ENCODE measurements around the gene ADD2. TPM values are rescaled to one million over a fixed set of nuclear protein-coding genes. Genes with fewer than 3 reads are reported as not detected.

The ADD2 gene
- total RNA-seq, 1 donor from 2014 or later = 2.0 TPM

DNA sequence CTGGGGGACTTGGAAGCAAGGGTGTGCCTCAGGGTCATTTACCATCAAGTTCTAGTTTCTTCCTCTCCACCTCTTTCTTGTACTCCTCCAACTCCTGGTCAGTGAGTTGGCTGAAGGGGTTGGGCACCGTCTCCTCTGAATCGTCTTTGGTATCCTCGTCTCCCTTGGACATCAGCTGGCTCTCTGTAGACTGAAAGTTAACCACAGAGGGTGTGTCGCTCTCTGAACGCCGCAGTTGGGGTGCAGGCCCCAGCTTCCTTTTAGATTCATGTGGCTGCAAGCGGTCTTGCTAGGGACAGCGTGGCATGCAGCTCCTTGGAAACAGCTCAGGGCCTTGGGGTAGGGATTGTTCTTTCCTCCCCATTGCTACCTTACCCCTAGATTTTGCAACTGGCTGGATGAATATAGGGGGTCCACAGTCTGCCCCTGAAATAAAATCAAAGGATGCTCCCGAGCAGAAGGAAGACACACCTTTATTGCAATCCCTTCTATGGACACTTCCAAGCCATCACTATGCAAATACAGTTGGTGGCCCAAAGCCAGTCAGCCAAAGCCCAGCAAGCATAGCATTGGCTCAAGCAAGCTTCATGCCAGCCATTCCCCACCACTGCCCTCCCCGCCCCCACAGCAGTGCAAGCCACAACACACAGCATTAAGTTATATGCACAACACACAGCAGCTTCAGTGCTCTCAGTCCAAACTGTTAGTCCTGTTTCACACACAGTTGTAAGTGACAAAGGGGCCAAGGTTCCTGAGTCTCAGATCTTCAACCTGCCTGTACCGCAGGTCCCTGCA, 93.2 kb downstream of the ADD2 start:
- no peak for DNase-seq (ENCODE audit: low read depth in 2 of 2)

DNA sequence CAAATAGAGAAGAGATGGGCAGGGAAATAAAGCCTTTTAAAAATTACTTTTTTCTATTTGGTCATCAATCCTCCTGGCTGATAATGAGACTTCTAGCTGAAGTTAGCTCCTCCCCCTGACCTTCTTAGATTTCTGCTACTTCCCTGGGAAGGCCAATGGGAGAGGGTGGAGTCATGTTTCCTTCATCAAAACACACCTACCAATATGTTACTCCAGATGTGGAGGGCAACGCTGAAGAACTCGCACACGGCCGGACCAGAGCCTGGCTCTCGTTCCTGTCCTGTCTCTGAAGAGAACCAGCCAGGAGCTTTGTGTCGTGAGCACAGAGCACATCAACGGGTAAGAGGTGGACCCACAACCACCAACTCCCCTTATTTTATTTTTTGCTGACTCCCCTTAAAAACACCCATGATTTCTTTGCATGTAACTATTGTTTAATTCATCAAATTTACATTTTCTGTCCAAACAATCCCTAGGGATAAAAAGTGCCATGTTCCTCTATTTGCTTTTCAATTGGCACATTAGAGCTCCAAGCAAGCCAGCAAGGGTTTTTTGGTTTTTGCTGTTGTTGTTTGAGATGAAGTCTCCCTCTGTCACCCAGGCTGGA, 94.9 kb downstream of the ADD2 start:
- no peak for DNase-seq (ENCODE audit: low read depth in 2 of 2)

DNA sequence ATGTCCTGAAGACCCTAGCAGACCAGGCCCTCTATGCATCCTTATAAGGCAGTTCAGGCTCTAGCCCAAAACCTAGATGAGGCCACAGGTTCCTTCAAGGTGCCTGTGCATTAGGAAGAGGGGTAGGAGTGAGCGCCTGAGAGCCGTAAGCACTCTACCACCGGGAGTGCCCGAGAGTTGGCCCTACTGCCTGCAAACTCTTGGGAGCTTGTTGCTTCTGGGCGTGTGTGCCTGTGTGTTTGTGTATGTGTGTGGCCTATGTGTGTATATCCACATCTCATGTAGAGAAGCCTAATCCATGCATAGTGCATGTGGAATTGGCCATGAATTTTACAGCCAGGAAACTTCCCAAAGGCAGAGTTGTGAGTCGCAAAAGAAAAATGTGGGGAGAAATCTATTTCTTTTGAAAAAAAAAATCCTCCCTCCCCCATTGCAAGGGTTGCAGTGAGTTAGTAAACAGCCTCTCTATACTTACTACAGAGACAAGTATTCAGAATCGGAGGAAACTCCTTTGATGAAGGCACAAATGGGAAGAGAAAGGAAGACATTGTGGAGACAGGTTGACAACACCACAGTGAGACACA, 96.8 kb downstream of the ADD2 start:
- DNase-seq (ENCODE audit: low read depth in 2 of 2) = no peak

DNA sequence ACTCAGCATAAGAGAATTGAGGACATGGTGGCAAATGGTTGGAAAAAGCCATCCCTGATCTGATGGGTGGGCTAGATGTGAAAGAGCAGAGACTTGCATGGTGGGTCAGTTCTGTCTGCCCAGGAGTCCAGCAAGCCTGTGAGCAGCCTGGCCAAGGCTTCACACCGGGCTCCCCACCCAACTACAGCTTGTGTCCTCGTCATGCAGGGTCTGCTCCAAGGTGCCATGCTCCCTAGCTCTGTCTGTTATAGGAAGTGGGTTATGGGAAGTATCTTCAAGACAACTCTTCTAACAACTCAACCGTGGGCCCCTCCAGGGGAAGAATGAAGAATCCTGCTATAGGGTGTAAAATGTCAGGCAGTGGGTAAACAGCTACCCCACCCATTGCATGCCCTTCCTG, 97.4 kb downstream of the ADD2 start:
- no peak for DNase-seq (ENCODE audit: low read depth in 2 of 2)

DNA sequence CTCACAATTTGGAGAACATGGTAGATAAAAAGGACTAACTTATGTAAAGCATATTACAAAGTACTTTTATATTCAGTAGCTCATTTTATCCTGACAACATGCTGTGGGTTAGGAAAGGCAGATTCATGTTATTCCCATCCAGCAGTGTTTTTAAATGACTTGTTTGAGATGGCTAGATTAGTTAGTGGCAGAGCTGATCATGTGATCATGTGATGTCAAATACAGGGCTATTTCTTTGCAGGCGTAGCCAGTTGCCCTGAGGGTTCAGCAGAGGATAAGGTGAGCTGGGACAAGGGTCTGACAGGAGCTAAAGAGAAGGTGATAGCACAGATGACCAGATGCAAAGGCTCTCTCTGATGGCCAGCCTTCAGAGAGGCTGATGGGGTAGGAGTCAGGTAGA, 97.8 kb downstream of the ADD2 start:
- no peak for DNase-seq (ENCODE audit: low read depth in 2 of 2)

DNA sequence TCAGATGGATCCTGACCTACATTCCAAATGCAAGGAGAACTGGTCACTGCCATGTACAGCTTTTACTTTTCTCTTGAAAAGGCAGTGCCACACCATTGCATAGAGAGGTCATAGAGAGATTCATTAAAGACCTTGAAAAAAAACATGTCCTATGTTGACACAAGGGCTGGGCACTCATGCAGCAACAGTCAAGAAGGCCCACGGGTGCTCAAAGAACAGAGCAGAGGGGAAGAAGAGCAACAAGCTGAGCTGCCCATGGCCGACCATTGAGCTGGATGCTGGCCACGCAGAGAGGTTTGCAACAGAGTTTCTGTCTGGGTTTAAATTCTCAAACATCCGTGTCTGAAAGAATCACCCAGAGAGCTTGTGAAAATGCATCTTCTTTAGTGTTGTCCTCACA, 99.1 kb downstream of the ADD2 start:
- no peak for DNase-seq (ENCODE audit: low read depth in 2 of 2)

DNA sequence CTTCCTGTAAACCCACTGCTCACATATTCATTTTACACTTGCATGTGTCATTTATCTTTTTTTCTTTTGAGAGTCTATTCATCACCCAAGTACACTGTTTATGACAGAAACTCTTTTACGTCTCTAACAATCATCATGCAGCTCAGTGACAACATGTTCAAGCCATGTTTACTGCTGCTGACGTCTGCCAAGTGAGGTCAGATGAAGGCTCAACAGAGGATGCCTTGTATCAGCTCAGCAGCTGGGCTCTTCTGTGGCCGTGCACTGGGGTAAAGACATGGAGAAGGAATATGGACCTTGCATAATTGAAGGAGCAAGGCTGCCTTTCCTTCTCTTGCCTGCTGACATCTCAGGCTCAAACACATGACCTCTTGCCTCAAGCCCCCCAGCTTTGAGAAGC, 99.6 kb downstream of the ADD2 start:
- no peak for DNase-seq (ENCODE audit: low read depth in 2 of 2)

DNA sequence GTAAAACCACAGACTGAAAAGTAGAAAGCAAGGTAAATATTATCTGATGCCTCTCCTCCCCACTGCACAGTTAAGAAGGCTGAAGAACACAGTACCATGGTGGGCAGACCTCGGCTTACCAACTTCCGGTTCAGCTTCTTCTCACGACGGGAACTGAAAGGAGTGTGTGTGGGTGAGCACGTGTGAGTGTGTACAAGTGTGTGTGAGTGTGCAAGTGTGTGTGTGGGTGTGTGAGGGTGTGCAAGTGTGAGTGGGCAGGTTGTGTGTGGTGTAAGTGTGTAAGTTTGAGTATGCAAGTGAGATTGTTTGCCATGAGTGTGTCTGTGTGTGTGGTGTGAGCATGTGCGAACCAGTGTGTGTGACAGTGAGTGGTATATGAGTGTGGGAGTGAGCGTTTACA, 103.5 kb downstream of the ADD2 start:
- DNase-seq (ENCODE audit: low read depth in 2 of 2) = no peak

DNA sequence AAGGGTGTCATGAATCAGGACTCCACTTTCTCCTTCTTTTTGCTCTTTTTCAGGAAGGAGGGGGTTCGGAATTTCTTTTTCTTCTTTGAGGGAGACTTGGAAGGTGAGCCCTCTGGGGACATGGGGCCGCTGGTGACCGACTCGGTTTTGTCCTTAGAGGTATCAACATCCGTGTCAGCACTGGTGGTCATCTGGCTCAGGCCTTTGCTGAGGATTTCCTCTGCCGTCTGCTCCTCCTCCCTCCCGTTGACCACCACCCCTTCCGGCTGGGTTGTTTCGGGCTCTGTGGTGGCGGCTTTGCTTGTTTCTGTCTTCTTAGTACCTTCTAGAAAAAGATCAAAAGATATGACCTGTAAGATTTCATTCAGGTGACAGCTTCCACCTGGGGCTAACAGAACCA, 104.6 kb downstream of the ADD2 start:
- no peak for DNase-seq (ENCODE audit: low read depth in 2 of 2)

DNA sequence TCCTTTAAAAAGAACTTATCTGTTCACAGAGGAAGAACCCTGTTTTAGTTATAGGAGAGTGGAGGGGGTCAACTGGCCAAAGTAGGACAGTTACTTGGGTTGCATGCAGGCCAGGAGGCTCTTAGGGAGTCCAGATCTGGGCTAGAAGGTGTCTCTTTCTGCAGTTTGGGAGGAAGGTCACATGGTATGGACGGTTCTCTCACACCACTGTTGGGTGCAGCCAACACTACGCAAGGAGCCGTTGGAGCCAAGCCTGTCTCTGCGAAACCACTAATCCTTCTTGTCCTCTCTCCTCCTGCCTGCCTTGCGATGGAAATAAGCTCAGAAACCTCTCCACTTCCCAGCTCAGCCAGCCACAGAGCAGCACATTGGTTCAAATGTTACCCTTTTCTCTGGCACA, 108.4 kb downstream of the ADD2 start:
- no peak for DNase-seq (ENCODE audit: low read depth in 2 of 2)

DNA sequence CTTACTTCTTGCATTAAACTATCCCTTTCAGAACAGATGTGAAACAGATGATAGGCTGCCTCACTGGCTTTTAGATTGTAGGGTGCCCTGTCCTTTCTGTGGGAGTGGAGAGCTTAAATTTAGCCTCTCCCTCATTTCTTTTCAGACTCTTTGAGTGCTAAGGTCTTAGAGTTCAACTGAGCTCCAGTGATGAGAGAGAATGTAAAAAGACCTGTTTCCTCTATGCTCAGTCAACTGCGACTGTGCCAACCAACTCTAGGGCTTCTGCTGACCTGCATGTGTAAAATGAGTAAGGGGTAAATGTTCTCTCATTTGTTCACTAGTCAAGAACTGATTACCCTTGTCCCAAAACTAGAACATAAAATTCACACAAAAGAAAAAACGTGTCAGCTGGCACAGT, 109.5 kb downstream of the ADD2 start:
- no peak for DNase-seq (ENCODE audit: low read depth in 2 of 2)

DNA sequence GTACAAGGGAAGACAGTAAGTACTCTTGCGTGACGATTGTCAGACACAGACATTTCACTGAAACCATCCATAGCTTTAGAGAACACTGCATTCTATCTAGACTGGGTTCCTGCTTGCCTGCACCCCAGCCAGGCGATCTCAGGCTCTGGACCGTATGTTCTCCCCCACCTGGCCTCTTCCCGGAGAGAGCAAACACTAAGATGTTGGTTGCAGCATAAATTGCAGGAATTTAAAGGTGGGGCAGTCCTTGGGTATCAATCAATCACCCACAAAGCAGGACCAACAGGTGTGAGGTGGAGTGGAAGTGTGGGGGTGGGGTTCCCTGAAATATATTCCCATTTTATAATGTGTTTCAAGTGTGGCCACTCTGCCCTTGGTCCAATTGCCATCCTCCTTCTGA, 110.8 kb downstream of the ADD2 start:
- no peak for DNase-seq (ENCODE audit: low read depth in 2 of 2)

DNA sequence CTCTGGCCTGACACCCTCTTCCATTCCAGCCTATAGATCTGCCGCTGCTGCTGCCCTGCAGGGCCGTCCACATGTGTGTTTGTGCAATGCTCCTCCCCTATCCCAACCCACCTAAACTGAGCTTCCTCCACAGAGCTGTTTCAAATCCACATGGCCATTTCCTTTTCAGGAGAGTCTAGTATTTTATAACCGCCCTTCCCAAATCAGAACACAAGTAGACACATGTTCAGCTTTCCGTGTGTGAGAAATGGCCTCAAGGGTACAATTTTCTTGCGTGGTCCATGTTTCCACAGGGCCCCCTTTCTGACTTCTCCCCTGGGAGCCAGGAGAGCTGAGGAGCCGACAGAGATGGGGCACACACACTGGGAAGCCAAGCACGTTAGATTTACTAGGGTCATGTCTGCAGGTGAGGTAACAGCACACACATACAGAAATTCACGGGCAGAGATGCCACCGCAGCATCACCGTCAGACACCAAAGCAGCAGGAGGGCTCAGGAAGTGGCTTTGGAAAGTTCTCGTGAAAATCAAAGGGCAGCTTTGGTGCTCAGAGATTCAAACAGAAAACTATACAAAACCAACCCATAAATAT, 111.5 kb downstream of the ADD2 start:
- no peak for DNase-seq (ENCODE audit: low read depth in 2 of 2)

DNA sequence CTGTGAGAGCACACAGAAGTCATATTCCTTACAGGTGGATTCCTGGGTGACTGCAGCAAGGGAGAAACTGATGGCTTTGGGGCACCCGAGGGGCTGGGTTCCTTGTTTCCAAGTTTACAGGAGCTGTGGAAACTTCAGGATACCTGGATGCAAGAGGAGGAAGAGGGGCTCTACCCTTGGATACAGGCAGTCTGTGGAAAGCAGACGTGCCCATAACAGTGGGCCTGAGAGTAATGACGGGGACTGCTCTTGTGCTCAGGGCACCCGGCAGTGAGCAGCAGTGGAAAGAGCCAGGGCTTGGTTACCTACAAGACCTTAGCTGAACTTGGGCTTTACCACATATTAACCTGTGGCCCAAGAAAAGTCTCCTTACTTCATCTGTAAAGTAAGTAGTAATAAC, 112.2 kb downstream of the ADD2 start:
- no peak for DNase-seq (ENCODE audit: low read depth in 2 of 2)

DNA sequence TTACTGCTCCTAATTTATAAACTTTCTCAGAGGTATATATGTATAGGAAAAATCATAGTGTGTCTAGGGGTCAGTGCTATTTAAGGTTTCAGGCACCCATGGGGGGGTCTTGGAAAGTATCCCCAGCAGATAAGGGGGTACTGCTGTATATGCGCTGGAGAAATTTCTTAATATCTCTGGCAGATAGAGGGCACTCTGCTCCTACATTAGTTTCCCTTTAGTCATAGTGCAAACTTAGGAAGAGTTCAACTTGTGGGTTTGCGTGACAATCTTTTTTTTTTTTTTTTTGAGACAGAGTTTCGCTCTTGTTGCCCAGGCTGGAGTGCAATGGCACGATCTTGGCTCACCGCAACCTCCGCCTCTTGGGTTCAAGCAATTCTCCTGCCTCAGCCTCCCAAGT, 112.8 kb downstream of the ADD2 start:
- DNase-seq (ENCODE audit: low read depth in 2 of 2) = peak; percentile 31 to 62

DNA sequence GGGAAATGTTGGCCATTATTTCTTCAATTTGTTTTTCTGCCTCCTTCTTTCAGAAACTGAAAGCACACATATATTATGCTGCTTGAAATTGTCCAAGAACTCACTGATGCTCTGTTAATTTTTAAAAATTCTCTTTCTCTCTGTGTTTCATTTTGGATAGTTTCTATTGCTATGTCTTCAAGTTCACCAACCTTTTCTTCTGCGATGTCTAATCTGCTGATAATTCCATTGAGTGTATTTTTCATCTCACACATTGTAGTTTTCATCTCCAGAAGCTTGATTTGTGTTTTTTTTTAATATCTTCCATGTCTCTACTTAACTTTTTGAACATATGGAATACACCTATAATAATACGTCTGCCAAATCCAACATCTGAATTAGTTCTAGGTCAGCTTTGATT, 116.3 kb downstream of the ADD2 start:
- DNase-seq (ENCODE audit: low read depth in 2 of 2) = no peak

DNA sequence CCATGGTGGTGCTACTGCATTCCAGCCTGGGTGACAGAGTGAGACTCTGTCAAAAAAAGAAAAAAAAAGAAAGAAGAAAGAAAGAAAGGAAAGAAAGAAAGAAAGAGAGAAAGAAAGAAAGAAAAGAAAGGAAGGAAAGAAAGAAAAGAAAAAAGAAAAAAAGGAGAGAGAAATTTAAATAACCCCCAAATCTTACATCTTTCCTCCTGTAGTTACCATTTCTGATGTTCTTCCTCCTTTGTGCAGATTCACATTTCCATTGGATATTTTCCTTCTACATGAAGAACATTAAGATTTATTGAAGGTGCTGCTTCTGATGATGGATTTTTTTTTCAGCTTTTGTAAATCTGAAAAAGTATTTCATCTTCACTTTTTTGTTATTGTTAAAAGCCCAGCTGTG, 117.0 kb downstream of the ADD2 start:
- no peak for DNase-seq (ENCODE audit: low read depth in 2 of 2)

DNA sequence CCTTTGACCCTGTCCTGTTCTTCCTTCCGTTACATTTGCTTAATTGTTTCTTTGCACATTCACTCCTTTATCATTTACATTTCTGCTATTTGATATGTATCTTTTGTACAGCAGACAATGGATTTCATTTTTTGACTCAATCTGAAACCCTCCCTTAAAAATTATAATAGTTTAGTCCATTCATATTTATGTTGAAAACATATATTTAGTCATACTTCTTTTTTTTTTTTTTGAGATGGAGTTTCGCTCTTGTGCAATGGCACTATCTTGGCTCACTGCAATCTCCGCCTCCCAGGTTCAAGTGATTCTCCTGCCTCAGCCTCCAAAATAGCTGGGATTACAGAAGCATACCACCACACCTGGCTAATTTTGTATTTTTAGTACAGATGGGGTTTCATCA, 119.0 kb downstream of the ADD2 start:
- no peak for DNase-seq (ENCODE audit: low read depth in 2 of 2)

DNA sequence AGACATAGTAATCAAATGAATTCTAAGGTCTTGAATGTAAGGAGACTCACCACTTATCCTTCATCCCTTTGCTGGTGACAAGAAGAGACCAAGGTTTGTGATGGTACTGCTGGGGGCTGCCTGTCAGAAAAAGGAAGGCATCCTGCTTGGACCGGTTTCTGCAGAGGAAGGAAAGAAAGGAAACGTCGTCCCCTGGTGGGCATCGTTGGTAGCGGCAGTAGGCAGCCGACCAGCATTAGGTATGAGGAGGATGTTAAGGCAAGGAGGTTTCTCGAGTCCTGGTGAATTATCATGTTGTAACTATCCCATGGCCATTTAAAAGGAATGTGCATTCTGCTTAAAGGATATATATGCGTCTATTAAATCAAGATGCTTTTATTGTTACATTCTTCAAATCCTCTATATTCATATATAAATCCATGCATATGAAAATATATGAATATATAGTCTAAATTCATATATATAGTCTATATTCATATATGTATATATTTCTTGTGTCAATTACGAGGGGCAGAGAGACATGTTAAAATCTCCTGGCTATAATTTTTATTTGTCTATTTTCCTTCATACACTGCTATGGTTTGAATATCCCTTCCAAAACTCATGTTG, 120.0 kb downstream of the ADD2 start:
- DNase-seq (ENCODE audit: low read depth in 2 of 2) = peak; percentile 65 to 74

DNA sequence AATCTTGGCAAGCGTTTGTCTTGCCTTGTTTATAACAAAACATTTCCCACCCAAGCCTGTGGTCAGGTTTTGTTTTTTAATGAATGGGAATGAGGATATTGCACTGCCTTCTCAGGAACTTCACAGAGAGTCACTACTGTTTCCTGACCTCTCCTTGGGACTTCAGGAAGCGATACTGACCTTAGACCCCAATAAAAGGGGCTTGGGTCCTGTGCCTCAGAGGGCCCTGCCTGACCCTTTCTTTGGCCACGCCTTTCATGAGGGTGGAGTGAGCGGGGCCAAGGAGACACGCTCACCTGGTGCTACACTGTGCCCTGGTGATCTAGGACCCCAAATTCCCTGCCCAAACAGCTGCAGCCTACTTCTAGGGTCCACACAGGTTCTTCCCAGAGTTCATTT, 121.6 kb downstream of the ADD2 start:
- no peak for DNase-seq (ENCODE audit: low read depth in 2 of 2)

DNA sequence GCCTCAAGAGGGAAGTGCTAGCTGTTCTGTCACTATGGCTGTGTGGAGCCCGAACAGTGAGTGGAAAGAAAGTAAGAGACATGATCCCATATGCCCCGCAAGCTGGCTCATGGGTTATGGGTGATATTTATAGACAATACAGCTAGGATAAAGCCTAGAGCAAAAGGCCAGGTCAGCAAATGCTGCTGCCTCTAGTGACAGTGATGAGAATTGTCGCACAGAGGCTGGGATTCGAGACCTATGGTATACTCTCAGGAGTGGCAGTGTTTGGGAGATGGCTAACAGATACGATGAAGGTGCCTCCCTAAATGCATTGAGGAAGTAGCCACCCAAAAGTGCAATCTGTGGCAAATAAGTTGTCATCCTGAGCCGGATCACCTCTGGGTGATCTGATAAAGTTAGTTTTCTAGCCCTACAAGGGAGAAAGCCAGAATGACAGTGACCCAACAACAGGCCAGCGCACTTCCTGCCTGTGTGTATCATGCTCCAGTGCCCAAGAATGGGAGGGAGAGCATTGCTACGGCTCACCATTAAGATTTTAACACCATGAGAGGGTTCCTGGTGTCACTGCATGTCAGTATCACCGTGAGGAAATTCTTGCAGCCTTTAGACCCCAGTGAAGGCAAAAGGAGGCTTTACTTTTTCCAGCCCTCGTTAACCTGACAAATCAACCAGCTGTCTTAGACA, 122.1 kb downstream of the ADD2 start:
- DNase-seq (ENCODE audit: low read depth in 2 of 2) = peak in 1 of 2 donors; percentile 24

DNA sequence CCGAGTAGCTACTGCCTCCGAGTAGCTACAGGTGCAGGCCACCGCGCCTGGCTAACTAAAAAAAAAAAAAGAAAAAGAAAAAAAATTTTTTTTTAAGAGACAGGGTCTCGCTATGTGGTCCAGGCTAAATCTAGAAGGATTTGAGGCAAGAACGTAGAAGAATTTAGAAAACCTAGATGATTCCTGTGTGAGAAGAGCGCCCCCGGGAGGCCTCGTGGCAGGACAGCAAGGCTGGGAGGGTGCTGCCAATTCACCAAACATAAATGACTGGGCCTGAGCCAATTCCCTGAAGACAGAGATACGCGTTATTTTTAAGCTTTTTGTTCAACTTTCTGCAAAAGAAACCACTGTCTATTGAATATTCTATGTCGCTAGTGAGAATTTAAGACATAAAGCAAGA, 124.3 kb downstream of the ADD2 start:
- DNase-seq (ENCODE audit: low read depth in 2 of 2) = peak; percentile 25 to 79

All from lung microvascular endothelial cell (primary cell).